Measurements from ENCODE around the gene RAB36.

Gene RAB36

GRCh38 chr22:23098718-23099530, 46.4 kb upstream of the RAB36 start:
- TF ChIP-seq REST (IDR thresholded peaks at IDR 0.05; ENCODE audit: insufficient read depth in 1 of 2, low read depth in 2 of 2, low read length in 2 of 2): no peak
- TF ChIP-seq TAF1 (IDR thresholded peaks at IDR 0.05; ENCODE audit: borderline replicate concordance, insufficient read depth, low read length): no peak
- TF ChIP-seq FOXP2 (optimal IDR thresholded peaks at IDR 0.05; ENCODE audit: borderline replicate concordance, extremely low read depth, extremely low read length, insufficient read depth): no peak
- TF ChIP-seq SIN3A (IDR thresholded peaks at IDR 0.05; ENCODE audit: borderline replicate concordance, insufficient read depth, low read length): no peak
- TF ChIP-seq POLR2AphosphoS5 (IDR thresholded peaks at IDR 0.05; ENCODE audit: low read depth, low read length): no peak

GRCh38 chr22:23099531-23099804, 45.8 kb upstream of the RAB36 start:
- TF ChIP-seq POLR2AphosphoS5 (IDR thresholded peaks at IDR 0.05; ENCODE audit: low read depth, low read length) (no peak), TAF1 (IDR thresholded peaks at IDR 0.05; ENCODE audit: borderline replicate concordance, insufficient read depth, low read length) (no peak), FOXP2 (optimal IDR thresholded peaks at IDR 0.05; ENCODE audit: borderline replicate concordance, extremely low read depth, extremely low read length, insufficient read depth) (no peak), SIN3A (IDR thresholded peaks at IDR 0.05; ENCODE audit: borderline replicate concordance, insufficient read depth, low read length) (no peak), REST (IDR thresholded peaks at IDR 0.05; ENCODE audit: insufficient read depth in 1 of 2, low read depth in 2 of 2, low read length in 2 of 2) (no peak)

- no peak for TF ChIP-seq FOXP2 (optimal IDR thresholded peaks at IDR 0.05; ENCODE audit: borderline replicate concordance, extremely low read depth, extremely low read length, insufficient read depth)
- TF ChIP-seq REST (IDR thresholded peaks at IDR 0.05; ENCODE audit: insufficient read depth in 1 of 2, low read depth in 2 of 2, low read length in 2 of 2): no peak
- TF ChIP-seq SIN3A (IDR thresholded peaks at IDR 0.05; ENCODE audit: borderline replicate concordance, insufficient read depth, low read length): no peak
- no peak for TF ChIP-seq POLR2AphosphoS5 (IDR thresholded peaks at IDR 0.05; ENCODE audit: low read depth, low read length)
- no peak for TF ChIP-seq TAF1 (IDR thresholded peaks at IDR 0.05; ENCODE audit: borderline replicate concordance, insufficient read depth, low read length)
Measured at GRCh38 chr22:23100124-23100801, 45.0 kb upstream of the RAB36 start.

- TF ChIP-seq FOXP2 (optimal IDR thresholded peaks at IDR 0.05; ENCODE audit: borderline replicate concordance, extremely low read depth, extremely low read length, insufficient read depth): no peak
- TF ChIP-seq REST (IDR thresholded peaks at IDR 0.05; ENCODE audit: insufficient read depth in 1 of 2, low read depth in 2 of 2, low read length in 2 of 2): no peak
- TF ChIP-seq TAF1 (IDR thresholded peaks at IDR 0.05; ENCODE audit: borderline replicate concordance, insufficient read depth, low read length): no peak
- TF ChIP-seq POLR2AphosphoS5 (IDR thresholded peaks at IDR 0.05; ENCODE audit: low read depth, low read length): no peak
Measured at GRCh38 chr22:23101524-23101923, 43.8 kb upstream of the RAB36 start.

All from PFSK-1 (cell line).